Measurements from ENCODE around the gene USP25. TPM values are rescaled to one million over a fixed set of nuclear protein-coding genes. Genes with fewer than 3 reads are reported as not detected.

Gene USP25
- total and polyA plus RNA-seq, 5 experiments from 2014 or later: 8.9 to 83.2 (median 32.8) TPM

- DNase-seq (no peak), ATAC-seq (no peak)
- H3K4me1 Mint-ChIP-seq: no peaks in the 10 kb centered on the region
- H3K27ac Mint-ChIP-seq: no peak overlapping the region
- peaks cover 0 to 9% (median 4%) of the 10 kb centered on the region in 5 donors for H3K27me3 Mint-ChIP-seq
- POLR2A ChIA-PET: no interaction called here
- H3K4me3 Mint-ChIP-seq: no peak overlapping the region
- H3K36me3 Mint-ChIP-seq: peaks cover 0 to 15% (median 6%) of the 10 kb centered on the region in 3 donors
- peaks cover 0 to 24% (median 9%) of the 10 kb centered on the region in 9 donors for H3K9me3 Mint-ChIP-seq
Observed at GRCh38 chr21:15706696-15707095, 23.1 kb upstream of the USP25 start.

DNA sequence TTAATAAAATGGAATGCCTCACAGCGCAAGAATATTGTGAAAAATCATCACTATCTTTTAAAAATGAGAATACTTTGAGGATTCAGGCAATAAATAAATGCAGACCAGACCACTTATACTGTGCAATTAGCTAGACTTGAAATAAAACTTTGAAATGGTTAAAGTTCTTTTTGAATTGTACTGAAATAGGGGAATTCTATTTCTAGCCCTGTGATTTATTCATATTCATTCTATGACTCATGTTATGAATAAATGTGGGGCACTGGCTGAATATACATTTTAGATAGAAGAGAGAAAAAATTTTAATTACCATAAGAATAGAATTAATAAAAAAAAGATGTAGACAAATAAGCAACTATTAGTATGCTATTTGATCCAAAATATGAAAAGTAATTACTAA lies 16.4 kb upstream of the USP25 start:
- Mint-ChIP-seq H3K9me3 (no peaks in the 10 kb centered on the region), H3K27me3 (peaks cover 0 to 9% (median 4%) of the 10 kb centered on the region in 5 donors), H3K4me1 (no peaks in the 10 kb centered on the region), H3K27ac (no peak overlapping the region), H3K36me3 (no peaks in the 10 kb centered on the region), H3K4me3 (no peak overlapping the region)
- DNase-seq: no peak
- ATAC-seq: no peak
- POLR2A ChIA-PET: no interaction called here

GRCh38 chr21:15718711-15719110 lies 11.1 kb upstream of the USP25 start:
- H3K4me1 Mint-ChIP-seq: no peaks in the 10 kb centered on the region
- POLR2A ChIA-PET: no interaction called here
- peaks cover 0 to 14% (median 3%) of the 10 kb centered on the region in 3 donors for H3K36me3 Mint-ChIP-seq
- ATAC-seq: no peak
- no peak for DNase-seq
- H3K4me3 Mint-ChIP-seq: no peak overlapping the region
- H3K27ac Mint-ChIP-seq: no peak overlapping the region
- peaks cover 0 to 1% (median 0%) of the 10 kb centered on the region in 5 donors for H3K27me3 Mint-ChIP-seq
- peaks cover 0 to 18% (median 9%) of the 10 kb centered on the region in 9 donors for H3K9me3 Mint-ChIP-seq

DNA sequence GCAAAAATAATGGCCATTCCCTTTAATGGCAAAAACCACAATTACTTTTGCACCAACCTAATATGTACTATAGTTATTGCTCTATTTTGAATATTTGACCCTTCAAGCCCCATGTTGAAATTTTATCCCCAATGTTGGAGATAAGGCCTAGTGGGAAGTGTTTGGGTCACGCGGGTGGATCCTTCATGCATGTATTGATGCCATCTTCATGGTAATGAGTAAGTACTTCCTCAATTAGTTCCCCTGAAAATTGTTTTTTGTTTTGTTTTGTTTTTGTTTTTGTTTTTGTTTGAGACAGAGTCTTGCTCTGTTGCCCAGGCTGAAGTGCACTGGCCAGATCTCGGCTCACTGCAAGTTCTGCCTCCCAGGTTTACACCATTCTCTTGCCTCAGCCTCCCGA lies 9.8 kb upstream of the USP25 start:
- H3K27ac Mint-ChIP-seq: no peak overlapping the region
- DNase-seq (no peak), ATAC-seq (no peak)
- H3K4me3 Mint-ChIP-seq: no peak overlapping the region
- peaks cover 0 to 14% (median 3%) of the 10 kb centered on the region in 3 donors for H3K36me3 Mint-ChIP-seq
- H3K9me3 Mint-ChIP-seq: peaks cover 0 to 18% (median 9%) of the 10 kb centered on the region in 9 donors
- H3K4me1 Mint-ChIP-seq: no peaks in the 10 kb centered on the region
- POLR2A ChIA-PET: no interaction called here
- peaks cover 0 to 1% (median 0%) of the 10 kb centered on the region in 5 donors for H3K27me3 Mint-ChIP-seq

DNA sequence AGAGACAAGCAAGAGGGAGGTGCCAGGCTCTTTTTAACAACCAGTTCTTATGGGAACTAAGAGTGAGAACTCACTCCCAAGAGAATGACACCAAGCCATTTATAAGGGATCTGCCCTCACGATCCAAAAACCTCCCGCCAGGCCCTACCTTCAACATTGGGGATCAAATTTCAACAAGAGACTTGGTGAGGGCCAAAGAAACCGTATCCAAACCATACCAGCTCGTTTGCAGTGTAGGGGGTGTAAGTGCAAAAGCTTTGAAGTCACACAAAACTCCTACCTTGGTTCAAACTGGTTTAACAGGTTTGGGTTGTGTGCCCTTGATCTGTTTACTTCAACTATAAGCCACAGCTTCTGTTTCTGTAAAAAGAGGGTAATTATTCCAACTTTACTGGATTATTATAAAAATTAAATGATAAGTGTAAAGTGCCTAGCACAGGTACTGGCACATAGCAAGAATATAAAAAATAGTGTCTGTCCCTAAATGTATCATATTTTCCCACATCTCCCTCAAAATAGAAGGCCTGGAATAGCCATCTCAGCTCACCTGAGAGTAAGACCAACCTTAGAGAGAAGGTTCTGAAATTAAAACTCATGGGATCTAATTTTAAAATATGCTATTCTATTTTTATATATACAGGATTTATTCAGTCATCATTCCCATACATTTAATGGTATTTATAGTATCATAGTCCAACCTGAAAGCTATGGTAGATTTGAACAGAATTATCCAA lies 7.0 kb upstream of the USP25 start:
- POLR2A ChIA-PET: no interaction called here

GRCh38 chr21:15725949-15726348 lies 3.8 kb upstream of the USP25 start:
- Mint-ChIP-seq H3K9me3 (peaks cover 0 to 14% (median 8%) of the 10 kb centered on the region in 9 donors), H3K27ac (peak overlapping the region in 1 of 10 donors; percentile 20), H3K27me3 (no peaks in the 10 kb centered on the region), H3K4me1 (peaks cover 0 to 6% (median 4%) of the 10 kb centered on the region in 4 donors), H3K4me3 (no peak overlapping the region), H3K36me3 (peaks cover 0 to 8% (median 3%) of the 10 kb centered on the region in 3 donors)
- POLR2A ChIA-PET: interaction anchor here (0.6 kb wide), 1 partner anchor 91 kb away, joined by 3 read pairs; no protein-coding TSS in a partner anchor
- no peak for DNase-seq
- ATAC-seq: no peak

More for the DNA sequence above, 7.0 kb upstream of the USP25 start:
- Mint-ChIP-seq H3K9me3 (peaks cover 0 to 18% (median 9%) of the 10 kb centered on the region in 9 donors), H3K4me1 (no peaks in the 10 kb centered on the region), H3K27me3 (peaks cover 0 to 1% (median 0%) of the 10 kb centered on the region in 5 donors), H3K27ac (no peak overlapping the region), H3K4me3 (no peak overlapping the region), H3K36me3 (peaks cover 0 to 14% (median 3%) of the 10 kb centered on the region in 3 donors)
- DNase-seq (no peak), ATAC-seq (no peak)

GRCh38 chr21:15728046-15728445 lies 1.7 kb upstream of the USP25 start:
- Mint-ChIP-seq H3K9me3 (no peaks in the 10 kb centered on the region), H3K27ac (peak overlapping the region in 1 of 10 donors; percentile 61), H3K27me3 (no peaks in the 10 kb centered on the region), H3K4me1 (peaks cover 7 to 24% (median 12%) of the 10 kb centered on the region in 4 donors), H3K4me3 (peak overlapping the region in 1 of 10 donors; percentile 24), H3K36me3 (no peaks in the 10 kb centered on the region)
- DNase-seq (no peak), ATAC-seq (no peak)
- POLR2A ChIA-PET: no interaction called here

- Mint-ChIP-seq H3K27ac (peak overlapping the region; percentile 32 to 90 (median 85)), H3K4me1 (peaks cover 10 to 35% (median 22%) of the 10 kb centered on the region in 4 donors), H3K4me3 (peak overlapping the region; percentile 76 to 88 (median 83)), H3K9me3 (no peaks in the 10 kb centered on the region), H3K36me3 (no peaks in the 10 kb centered on the region), H3K27me3 (no peaks in the 10 kb centered on the region)
- ATAC-seq (no peak), DNase-seq (no peak)
- POLR2A ChIA-PET: interaction anchor here (1.6 kb wide), 1 partner anchor 20 kb away, joined by 4 read pairs; no protein-coding TSS in a partner anchor
Observed at GRCh38 chr21:15729346-15729673, 472 bp upstream of the USP25 start.

DNA sequence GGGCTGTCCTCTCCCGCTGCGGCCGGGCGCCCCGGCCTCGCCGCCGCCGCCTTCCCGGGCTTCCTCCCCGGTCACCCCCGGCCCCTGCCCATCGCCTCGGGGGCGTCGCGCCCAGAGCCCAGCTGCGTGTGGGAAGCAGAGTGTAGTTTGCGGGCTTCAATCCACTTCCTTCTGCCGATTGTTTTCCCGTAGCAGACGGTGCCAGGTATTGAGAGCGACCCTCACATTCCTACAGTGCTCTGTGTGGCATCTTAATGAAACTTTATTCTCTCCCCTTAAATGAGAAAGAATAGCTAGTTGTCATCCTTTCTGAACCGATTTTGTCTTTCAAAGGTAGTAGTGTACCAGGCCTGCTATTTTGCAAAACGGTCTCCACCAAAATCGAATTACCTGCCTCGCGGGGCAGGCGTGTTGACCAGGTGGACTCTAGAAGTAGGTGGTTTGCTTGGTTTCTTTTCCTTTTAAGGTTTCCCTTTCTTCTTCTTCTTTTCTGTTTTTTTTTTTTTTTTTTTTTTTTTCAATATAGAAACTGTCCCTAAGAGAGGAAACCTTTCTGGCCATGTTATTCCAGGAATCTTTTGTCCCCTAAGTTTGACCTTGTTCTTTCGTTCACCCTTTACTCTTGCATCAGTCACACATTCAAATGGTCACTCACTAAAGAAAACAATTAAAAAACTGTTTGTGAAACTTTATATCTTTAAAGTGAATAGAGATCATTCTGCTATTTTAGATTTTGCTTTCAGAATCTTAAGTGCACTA lies 881 bp downstream of the USP25 start:
- H3K4me3 Mint-ChIP-seq: peak overlapping the region; percentile 90 to 98 (median 94)
- H3K9me3 Mint-ChIP-seq: no peaks in the 10 kb centered on the region
- no peak for DNase-seq
- no peaks in the 10 kb centered on the region for H3K27me3 Mint-ChIP-seq
- peak overlapping the region; percentile 84 to 97 (median 95) for H3K27ac Mint-ChIP-seq
- H3K36me3 Mint-ChIP-seq: no peaks in the 10 kb centered on the region
- POLR2A ChIA-PET: interaction anchor here (0.7 to 1.6 kb wide), 8 partner anchors 18 to 666 kb away, joined by 3 to 6 read pairs (median 4); partner anchors contain the start of gene NRIP1
- peaks cover 13 to 48% (median 32%) of the 10 kb centered on the region in 4 donors for H3K4me1 Mint-ChIP-seq
- peak; percentile 8 to 17 for ATAC-seq

- no peak for ATAC-seq
- DNase-seq: peak in 1 of 10 donors; percentile 16
- Mint-ChIP-seq H3K9me3 (no peaks in the 10 kb centered on the region), H3K36me3 (no peaks in the 10 kb centered on the region), H3K4me3 (peak overlapping the region; percentile 90 to 98 (median 94)), H3K4me1 (peaks cover 15 to 53% (median 37%) of the 10 kb centered on the region in 4 donors), H3K27me3 (no peaks in the 10 kb centered on the region), H3K27ac (peak overlapping the region; percentile 84 to 97 (median 95))
- POLR2A ChIA-PET: interaction anchor here (0.8 to 1.2 kb wide), 3 partner anchors 45 to 90 kb away, joined by 3 to 4 read pairs (median 3); no protein-coding TSS in a partner anchor
Observed at GRCh38 chr21:15731243-15731613, 1.4 kb downstream of the USP25 start.

GRCh38 chr21:15732290-15732995 lies 2.7 kb downstream of the USP25 start:
- no peaks in the 10 kb centered on the region for H3K27me3 Mint-ChIP-seq

DNA sequence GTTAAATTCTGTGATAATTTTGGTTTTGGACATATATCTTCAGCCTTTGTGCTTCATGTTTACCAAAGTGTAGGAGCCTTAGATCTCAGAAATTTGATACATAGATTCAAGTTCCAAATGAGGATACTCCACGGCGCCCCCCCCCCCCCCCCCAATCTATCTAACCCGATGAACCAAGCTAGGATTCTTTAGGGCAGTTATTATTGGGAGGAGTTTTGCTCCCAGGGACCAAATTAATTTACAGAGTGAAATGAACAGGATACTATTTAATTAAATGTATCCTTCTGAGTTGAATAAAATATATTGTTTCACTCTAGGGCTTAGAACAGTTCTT lies 3.2 kb downstream of the USP25 start:
- peaks cover 0 to 5% (median 0%) of the 10 kb centered on the region in 3 donors for H3K36me3 Mint-ChIP-seq
- POLR2A ChIA-PET: interaction anchor here (0.7 to 1.0 kb wide), 4 partner anchors 87 to 1517 kb away, joined by 3 to 4 read pairs (median 4); partner anchors contain the start of gene RBM11
- peaks cover 18 to 69% (median 52%) of the 10 kb centered on the region in 4 donors for H3K4me1 Mint-ChIP-seq
- no peak for DNase-seq
- ATAC-seq: no peak
- peaks cover 0 to 2% (median 0%) of the 10 kb centered on the region in 9 donors for H3K9me3 Mint-ChIP-seq
- H3K27ac Mint-ChIP-seq: peak overlapping the region; percentile 35 to 94 (median 84)
- H3K4me3 Mint-ChIP-seq: peak overlapping the region; percentile 65 to 98 (median 80)
- no peaks in the 10 kb centered on the region for H3K27me3 Mint-ChIP-seq

More at GRCh38 chr21:15732290-15732995, 2.7 kb downstream of the USP25 start:
- peak; percentile 20 to 50 for ATAC-seq
- peaks cover 17 to 64% (median 47%) of the 10 kb centered on the region in 4 donors for H3K4me1 Mint-ChIP-seq
- H3K4me3 Mint-ChIP-seq: peak overlapping the region; percentile 90 to 98 (median 94)
- no peaks in the 10 kb centered on the region for H3K9me3 Mint-ChIP-seq
- peak overlapping the region; percentile 35 to 96 (median 92) for H3K27ac Mint-ChIP-seq
- peaks cover 0 to under 1% (median 0%) of the 10 kb centered on the region in 3 donors for H3K36me3 Mint-ChIP-seq
- POLR2A ChIA-PET: interaction anchor here (0.7 to 1.0 kb wide), 3 partner anchors 90 to 1516 kb away, joined by 3 to 4 read pairs (median 3); partner anchors contain the start of gene RBM11
- DNase-seq: peak in 5 of 10 donors; percentile 7 to 73 (median 59)

Measured in naive thymus-derived CD8-positive, alpha-beta T cell (primary cell).